HFFc6 (cell line): ENCODE measurements around the gene HK3. TPM values are rescaled to one million over a fixed set of nuclear protein-coding genes. Genes with fewer than 3 reads are reported as not detected.

Experiments used
- DNase-seq: peaks from one replicate; pipeline ENCODE4 v3.0.0-alpha.2; 2018
- H3K27ac Mint-ChIP-seq: 2 replicates; pipeline ENCODE4 v1.8.0; 2020; ENCODE audit warnings: mild to moderate bottlenecking, mixed read lengths
- H3K27me3 Mint-ChIP-seq: 2 replicates; pipeline ENCODE4 v1.8.0; 2021; ENCODE audit warnings: mild to moderate bottlenecking, moderate library complexity, mixed read lengths; ENCODE audit not compliant: insufficient read depth
- H3K36me3 Mint-ChIP-seq: 2 replicates; pipeline ENCODE4 v1.8.0; 2021; ENCODE audit warnings: low read depth, mixed read lengths
- H3K4me1 Mint-ChIP-seq: 2 replicates; pipeline ENCODE4 v1.8.0; 2020; ENCODE audit warnings: low read depth, mixed read lengths
- H3K4me3 Mint-ChIP-seq: 2 replicates; pipeline ENCODE4 v1.8.0; 2020; ENCODE audit warnings: mild to moderate bottlenecking, moderate library complexity, mixed read lengths
- H3K9me3 Mint-ChIP-seq: 2 replicates; pipeline ENCODE4 v1.8.0; 2020; ENCODE audit warnings: mild to moderate bottlenecking, mixed read lengths
- CTCF ChIP-seq: fragments of 200-600 bp; sonication (generic); IDR thresholded peaks from 2 replicates; pipeline ENCODE4 v1.5.0; 2021; ENCODE audit warnings: antibody characterized with exemption, mild to moderate bottlenecking
- total RNA-seq, 6 experiments: library from RNA; stranded (reverse); fragmentation: NEBNext Ultra II Directional; extraction: Animal tissue kit (Norgen Biotek cat#: 25700); gene quantifications; 2 replicates in 1 of 6; 3 replicates in 5 of 6; pipeline ENCODE4 v1.2.3, GENCODE V29; 2021

HK3 gene
- total RNA-seq, 6 experiments from 2014 or later = not detected

- H3K4me1 Mint-ChIP-seq = no peaks in the 10 kb centered on the region
- TF ChIP-seq CTCF = no peak
- H3K27me3 Mint-ChIP-seq = no peaks in the 10 kb centered on the region
- H3K36me3 Mint-ChIP-seq = peaks cover 10% of the 10 kb centered on the region; the same call in 1 of the 2 replicates
- no peaks in the 10 kb centered on the region for H3K9me3 Mint-ChIP-seq
- H3K4me3 Mint-ChIP-seq = no peak overlapping the region
- H3K27ac Mint-ChIP-seq = no peak overlapping the region
- DNase-seq = no peak
Measured at GRCh38 chr5:176927562-176927961, 28.4 kb upstream of the HK3 start.

GRCh38 chr5:176922817-176923216 is 23.7 kb upstream of the HK3 start:
- TF ChIP-seq CTCF = no peak
- H3K36me3 Mint-ChIP-seq = no peaks in the 10 kb centered on the region
- H3K4me3 Mint-ChIP-seq = no peak overlapping the region
- no peak overlapping the region for H3K27ac Mint-ChIP-seq
- H3K9me3 Mint-ChIP-seq = no peaks in the 10 kb centered on the region
- no peaks in the 10 kb centered on the region for H3K27me3 Mint-ChIP-seq
- H3K4me1 Mint-ChIP-seq = no peaks in the 10 kb centered on the region
- DNase-seq = no peak

- no peak overlapping the region for H3K27ac Mint-ChIP-seq
- DNase-seq = no peak
- H3K36me3 Mint-ChIP-seq = no peaks in the 10 kb centered on the region
- no peaks in the 10 kb centered on the region for H3K4me1 Mint-ChIP-seq
- H3K9me3 Mint-ChIP-seq = no peaks in the 10 kb centered on the region
- no peak overlapping the region for H3K4me3 Mint-ChIP-seq
- no peaks in the 10 kb centered on the region for H3K27me3 Mint-ChIP-seq
- TF ChIP-seq CTCF = no peak
Measured at GRCh38 chr5:176921714-176922113, 22.6 kb upstream of the HK3 start.

GRCh38 chr5:176918613-176919012 is 19.5 kb upstream of the HK3 start:
- no peak overlapping the region for H3K4me3 Mint-ChIP-seq
- H3K36me3 Mint-ChIP-seq = peaks cover 5% of the 10 kb centered on the region; the same call in 1 of the 2 replicates
- H3K4me1 Mint-ChIP-seq = no peaks in the 10 kb centered on the region
- no peak overlapping the region for H3K27ac Mint-ChIP-seq
- H3K27me3 Mint-ChIP-seq = no peaks in the 10 kb centered on the region
- TF ChIP-seq CTCF = no peak
- no peak for DNase-seq
- H3K9me3 Mint-ChIP-seq = no peaks in the 10 kb centered on the region

- H3K27me3 Mint-ChIP-seq = no peaks in the 10 kb centered on the region
- H3K36me3 Mint-ChIP-seq = peaks cover 5% of the 10 kb centered on the region; the same call in 1 of the 2 replicates
- no peaks in the 10 kb centered on the region for H3K9me3 Mint-ChIP-seq
- H3K27ac Mint-ChIP-seq = no peak overlapping the region
- no peak for TF ChIP-seq CTCF
- no peaks in the 10 kb centered on the region for H3K4me1 Mint-ChIP-seq
- no peak for DNase-seq
- no peak overlapping the region for H3K4me3 Mint-ChIP-seq
Measured at GRCh38 chr5:176916337-176916736, 17.2 kb upstream of the HK3 start.

GRCh38 chr5:176915906-176916305 is 16.8 kb upstream of the HK3 start:
- Mint-ChIP-seq H3K36me3 (peaks cover 5% of the 10 kb centered on the region; the same call in 1 of the 2 replicates), H3K27me3 (no peaks in the 10 kb centered on the region), H3K4me3 (no peak overlapping the region), H3K27ac (no peak overlapping the region), H3K4me1 (no peaks in the 10 kb centered on the region), H3K9me3 (no peaks in the 10 kb centered on the region)
- no peak for TF ChIP-seq CTCF
- no peak for DNase-seq
